ENCODE data around the gene ADPRHL1. TPM values are rescaled to one million over a fixed set of nuclear protein-coding genes. Genes with fewer than 3 reads are reported as not detected.
A peak's percentile ranks its signal among the peaks of the same experiment; 100 is the strongest.

The ADPRHL1 gene
- total RNA-seq, 1 experiment from 2014 or later: 10.8 TPM

DNA sequence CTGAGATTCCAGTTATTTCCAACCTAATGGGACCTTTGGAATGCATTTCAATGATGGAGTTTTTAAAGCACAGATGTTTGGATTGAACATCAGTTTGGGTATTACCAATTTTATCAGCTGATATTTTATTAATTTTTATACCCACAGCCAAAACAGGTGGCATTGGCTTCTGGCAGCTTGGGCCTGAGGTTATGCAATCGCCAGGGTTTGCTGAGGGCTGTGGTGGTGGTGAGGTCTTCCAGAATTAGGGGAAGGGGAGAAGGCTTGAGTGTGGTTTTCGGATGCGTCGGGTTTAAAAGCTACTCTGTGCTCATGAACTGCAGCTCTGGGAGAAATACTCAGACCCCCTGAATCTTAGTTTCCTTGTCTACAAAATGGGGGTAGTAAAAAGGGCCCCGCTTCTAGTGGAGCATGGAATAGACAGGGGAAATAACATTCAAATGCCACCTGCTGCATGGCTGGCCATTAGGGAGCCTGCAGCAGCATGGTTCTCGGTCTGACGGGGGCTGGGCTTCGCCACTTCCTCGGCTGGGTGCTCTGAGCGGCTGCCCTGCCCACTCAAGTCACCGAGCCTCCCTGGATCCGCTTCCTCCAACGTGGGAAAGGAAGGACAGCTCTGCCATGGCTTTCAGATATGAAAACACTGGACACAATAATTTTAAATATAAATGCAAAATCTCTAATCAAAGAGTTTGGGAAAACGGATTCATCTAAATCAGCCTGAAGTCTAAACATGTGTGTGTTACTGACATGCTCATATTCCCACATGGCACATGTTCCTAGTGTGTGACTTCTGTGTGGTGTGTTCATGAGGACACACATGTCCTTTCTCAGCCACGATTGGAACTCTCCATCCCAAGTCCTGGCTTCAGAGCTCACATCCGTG lies 35.2 kb downstream of the ADPRHL1 start:
- DNase-seq (ENCODE audit: low read depth): no peak

DNA sequence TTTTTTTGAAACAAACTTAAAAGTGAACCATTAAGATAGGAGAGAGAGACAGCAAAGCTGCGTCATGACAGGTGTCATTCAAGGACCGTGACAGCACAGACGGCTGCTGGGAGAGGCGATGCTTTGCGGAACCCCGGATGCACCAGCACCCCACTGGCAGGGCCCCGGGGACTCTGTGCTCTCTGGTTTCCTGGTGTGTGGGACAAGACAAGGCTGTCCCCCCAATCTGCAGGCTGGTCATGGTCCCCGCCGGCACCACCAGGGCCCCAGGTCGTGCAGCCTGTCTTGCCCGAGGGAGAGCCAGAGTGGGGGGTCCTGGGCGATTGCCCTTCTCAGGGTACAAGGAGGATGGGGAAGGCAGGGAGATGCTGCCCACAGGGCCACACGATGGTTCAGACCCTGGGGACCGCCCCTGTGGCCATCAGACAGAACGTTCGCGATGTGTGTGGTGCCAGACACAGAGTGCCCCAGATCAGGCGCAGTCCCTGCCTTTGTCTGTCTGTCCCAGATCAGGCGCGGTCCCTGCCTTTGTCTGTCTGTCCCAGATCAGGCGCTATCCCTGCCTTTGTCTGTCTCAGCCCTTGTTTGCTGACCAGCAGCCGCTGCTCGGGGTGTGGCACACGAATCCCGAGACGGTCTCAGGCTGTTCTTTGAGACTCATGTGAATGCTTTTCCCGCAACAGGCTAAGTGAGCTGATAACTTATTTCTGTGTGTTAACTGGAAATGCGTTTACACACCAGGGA lies 36.1 kb downstream of the ADPRHL1 start:
- no peak for DNase-seq (ENCODE audit: low read depth)

DNA sequence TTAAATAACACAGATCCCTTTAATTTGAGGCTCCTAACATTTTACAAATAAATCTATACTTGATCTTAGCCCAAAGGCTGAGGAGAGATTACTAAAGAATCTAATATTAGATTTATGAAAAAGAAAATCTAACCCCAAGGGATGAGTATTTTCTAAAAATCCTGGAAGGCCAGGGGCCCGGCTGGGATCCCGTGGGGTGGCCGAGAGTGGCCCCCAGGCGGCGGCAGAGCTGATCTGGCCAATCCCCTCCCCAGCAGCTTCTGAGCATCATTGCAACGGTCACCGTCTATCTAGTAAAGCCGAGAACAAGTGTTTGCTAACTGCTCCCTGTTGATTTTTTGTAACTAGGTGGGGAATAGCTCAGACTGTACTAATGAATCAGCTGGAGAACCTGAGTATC lies 37.5 kb downstream of the ADPRHL1 start:
- no peak for DNase-seq (ENCODE audit: low read depth)

DNA sequence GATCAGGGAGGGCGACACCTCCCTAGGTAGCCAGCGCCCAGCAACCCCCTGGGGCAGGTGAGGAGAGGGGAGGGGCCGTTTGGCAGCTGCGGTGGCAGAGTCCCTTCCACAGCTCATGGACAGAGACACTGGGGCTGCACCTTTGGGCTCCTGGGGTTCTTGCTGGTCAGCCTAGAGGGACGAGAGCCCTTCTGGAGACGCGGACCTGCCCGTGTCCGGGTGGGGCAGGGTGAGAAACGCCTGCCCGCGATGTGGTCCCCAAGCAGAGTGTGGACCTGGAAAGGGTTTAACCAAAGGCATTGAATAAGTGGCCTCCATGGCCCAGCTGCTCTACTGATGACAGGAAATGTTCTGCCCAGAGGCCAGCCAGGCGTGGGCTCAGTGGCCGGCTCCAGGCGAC lies 38.3 kb downstream of the ADPRHL1 start:
- DNase-seq (ENCODE audit: low read depth): no peak

DNA sequence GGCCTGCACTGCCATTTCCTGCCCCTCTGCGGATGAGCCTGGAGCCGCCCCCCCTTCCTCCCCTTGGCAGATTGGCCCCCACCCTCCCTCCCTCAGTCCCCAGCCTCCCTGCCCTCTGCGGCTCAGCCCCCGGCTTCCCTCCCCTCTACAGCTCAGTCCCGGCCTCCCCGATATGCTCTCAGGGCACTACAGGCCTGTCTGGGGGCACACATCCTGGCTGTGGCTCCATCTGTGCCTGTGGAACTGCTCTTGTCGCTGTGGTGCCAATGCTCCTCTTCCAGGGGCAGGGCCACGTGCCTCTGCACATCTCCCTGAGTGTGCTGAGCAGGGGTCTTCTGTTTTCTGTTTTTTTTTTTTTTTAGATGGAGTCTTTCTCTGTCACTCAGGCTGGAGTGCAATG lies 39.0 kb downstream of the ADPRHL1 start:
- no peak for DNase-seq (ENCODE audit: low read depth)

DNA sequence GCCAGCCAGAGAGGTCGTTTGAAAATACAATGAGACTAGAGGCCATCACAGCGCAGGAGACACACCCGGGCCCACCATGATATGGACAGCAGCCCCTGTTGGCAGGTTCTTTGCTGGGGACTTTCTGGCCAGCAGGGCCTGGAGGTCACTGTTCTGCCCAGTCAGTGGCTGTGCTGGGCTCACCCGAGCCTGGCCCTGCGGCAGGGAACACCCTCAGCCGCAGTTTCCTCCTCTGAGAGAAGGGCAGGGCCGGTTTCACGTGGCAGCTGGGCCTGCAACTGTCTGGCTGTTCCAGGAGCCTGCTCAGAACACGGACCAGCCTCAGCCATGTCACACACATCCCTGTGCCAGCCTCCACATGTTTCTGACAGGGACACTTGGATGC lies 39.4 kb downstream of the ADPRHL1 start:
- peak; percentile 71 for DNase-seq (ENCODE audit: low read depth)

DNA sequence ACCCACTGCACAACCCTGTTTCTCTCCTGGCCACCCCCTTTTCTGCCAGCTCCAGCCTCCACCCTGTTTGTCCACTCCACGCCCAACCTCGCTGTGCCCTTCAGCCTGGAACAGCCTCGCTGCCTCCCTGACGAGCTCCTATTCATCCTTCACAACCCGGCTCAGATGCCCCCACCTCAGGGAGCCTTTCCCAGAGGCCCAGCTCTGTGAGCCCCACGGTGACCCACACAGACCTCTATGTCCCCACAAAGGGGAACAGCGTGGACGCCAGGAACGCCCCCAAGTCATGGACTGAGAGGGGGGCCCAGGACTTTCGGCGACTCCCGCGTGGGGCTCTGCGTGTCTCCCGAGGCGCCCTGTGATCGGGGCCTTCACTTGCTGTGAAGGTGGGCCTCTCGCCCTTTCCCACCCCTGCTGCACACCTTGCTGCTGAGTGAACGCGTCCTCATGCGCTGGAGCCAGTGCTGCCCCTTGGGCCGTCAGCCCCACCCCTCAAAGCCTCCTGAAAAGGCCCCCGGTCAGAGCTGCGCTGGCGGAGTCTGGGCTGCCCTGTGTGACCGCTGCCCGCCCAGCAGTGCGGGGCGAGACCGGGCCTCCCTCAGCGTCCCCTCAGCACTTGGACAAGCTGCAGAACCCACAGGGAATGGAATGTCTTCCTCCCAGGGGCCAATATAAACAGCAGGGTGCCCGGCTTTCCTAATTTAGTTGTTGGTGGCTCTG lies 40.0 kb downstream of the ADPRHL1 start:
- no peak for DNase-seq (ENCODE audit: low read depth)

DNA sequence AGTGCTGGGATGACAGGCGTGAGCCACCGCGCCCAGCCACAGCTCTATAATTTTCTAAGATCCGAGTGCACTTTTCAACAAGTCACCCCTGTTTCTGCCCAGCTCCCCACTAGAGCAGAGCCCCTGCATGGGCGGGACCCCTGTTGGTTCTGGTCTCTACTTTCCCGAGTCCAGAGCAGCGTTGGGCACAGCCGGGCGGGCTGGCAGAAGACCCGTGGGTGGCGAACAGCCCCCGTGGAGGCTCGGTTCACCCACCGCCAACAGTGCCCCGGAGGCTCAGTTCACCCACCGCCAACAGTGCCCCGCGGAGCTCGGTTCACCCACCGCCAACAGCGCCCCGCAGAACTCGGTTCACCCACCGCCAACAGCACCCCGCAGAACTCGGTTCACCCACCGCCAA lies 40.8 kb downstream of the ADPRHL1 start:
- no peak for DNase-seq (ENCODE audit: low read depth)

DNA sequence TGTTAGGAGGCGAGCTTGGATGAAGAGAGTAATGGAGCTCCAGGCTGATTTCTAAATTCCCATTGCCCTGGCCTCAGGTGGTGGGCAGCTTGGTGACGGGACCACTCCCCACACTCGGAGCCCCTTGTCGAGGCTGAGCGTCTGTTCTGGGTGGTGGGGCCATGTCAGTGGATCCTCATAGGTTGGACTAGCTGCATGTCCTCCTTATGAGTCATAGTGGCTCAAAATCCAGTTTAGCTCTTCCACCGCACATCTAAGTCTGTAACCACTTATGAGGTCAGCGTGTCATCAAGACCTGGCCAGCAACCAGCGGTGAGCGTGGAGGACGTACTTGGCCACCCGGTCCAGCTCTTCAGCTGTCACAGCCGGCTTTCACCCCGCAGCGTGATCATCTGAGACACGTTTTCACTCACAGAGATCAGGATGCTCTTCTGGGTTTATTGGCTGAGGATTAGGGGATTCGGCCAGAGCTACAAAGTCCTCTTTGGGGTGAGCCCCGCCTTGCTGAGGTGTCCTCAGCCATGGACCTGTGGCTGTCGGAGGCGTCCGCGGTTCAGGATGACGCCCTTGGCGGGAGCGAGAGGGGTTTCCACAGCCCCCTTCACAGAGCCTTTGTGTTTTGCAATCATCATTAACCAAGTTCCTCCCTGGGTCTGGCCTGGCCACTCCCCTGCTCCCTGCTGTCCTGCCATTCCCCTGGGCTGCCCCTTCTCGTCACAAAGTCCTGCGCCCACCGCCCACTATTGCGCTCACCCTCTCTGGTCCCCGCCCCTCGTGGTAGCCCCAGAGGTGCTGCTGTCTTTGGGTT lies 41.9 kb downstream of the ADPRHL1 start:
- DNase-seq (ENCODE audit: low read depth): peak; percentile 99

DNA sequence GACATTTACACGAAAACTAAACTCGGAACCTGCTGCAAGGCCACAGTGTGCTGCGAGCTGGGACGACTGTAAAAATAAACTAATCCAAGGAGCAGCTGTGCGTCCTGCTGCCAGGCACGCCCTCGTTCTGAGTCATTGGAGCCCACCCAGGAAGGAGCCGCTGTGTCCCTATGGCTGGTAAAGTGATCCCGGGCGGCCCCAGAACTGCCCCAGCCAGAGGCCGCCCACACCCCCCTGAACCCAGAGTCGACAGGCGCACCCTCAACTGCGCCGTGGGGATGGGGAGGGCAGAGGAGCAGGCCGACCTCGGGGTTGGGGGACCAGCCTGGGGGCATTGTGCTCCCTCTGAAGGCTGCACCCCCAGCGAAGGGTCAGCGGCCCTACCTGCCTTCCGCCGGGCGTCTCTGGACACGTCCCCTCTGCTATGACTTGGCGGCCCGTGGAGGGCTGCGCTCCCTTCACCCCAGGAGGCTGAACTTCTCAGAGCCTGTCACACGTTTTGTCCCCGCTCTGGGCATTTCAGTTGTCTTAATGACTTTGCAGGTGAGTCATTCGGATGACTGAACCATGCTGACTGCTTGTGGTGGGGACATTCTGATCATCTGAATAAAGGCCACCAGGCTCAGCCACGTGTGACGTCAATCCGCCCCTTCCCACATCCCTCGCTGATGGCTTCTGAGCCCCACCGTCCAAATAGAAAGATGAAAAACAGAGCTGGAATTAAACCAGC lies 42.7 kb downstream of the ADPRHL1 start:
- DNase-seq (ENCODE audit: low read depth): peak; percentile 96

DNA sequence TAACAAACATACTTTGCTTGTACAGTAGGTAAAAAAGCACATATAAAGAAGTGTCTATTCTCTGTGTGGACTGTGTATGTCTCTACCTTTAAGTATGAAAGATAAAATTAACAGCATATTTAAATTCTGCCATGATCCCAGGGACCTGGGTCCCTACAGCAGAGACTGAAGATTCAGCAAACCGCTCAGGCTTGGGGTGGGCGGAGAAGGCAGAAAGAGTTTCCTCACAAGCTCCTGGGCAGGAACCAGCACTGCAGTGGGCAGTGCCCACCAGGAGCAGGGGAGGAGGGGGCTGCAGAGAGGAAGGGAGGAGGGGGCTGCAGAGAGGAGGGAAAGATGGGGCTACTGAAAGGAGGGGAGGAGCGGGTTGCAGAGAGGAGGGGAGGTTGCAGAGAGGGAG lies 44.7 kb downstream of the ADPRHL1 start:
- DNase-seq (ENCODE audit: low read depth): no peak

DNA sequence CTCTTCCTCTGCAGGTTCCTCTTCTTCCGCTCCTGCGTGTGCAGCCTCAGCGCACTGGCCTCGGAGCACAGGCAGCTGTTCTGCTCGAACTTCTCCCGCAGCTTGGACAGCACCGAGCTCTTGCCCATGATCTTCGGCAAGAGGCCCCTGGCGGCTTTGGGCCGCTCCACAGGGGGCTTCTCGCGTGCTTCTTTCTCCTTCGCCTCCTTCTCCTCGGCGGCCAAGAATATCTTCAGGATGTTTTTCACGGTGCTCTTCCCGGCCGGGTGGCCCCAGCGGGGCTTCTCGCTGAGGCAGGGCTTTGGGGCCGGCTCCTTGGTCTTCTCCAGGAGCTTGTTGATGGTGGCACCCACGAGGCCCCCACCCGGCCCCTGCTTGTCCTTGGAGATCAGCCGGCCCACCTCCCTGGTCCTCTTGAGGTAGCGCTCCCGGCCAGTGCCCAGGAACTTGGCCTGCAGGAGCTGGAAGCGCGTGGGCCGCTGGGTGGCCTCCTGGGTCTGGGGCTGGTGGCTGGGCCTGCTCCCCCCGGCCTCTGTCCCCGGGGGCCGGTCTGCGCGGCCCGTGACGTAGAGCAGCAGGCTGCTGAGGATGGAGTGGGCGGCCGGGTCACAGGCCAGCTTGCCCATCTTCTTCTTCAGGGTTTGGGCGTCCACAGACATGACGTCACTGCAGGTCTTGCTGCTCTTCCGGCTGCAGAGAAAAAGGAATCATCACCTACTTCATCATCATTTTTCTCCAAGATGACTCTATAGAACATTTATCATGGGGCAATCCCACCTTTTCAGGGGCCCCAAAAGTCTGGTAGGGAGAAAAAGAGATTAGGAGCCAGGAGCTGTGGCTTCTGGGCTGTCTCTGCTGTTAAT lies 45.5 kb downstream of the ADPRHL1 start:
- no peak for DNase-seq (ENCODE audit: low read depth)

DNA sequence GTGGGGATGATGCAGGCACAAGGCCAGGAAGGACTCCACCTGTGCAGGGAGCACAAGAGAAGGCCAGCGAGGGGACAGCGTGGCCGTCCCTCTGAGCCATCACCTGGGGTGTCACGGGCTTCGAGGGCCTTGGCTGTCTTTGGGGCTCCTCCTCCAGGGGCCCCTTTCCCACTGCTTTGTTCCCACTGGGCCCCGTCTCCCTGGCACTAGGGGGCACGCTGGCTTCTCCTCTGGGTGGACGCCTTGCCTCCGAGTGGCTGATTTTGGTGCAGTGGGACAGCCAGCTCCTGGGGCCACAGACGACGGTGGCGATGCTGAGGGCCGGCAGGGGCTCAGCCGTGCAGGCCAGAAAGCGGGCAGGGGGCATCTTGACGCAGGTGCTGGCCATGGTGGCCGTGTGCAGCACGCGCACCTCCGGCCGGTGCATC lies 46.2 kb downstream of the ADPRHL1 start:
- DNase-seq (ENCODE audit: low read depth): no peak

DNA sequence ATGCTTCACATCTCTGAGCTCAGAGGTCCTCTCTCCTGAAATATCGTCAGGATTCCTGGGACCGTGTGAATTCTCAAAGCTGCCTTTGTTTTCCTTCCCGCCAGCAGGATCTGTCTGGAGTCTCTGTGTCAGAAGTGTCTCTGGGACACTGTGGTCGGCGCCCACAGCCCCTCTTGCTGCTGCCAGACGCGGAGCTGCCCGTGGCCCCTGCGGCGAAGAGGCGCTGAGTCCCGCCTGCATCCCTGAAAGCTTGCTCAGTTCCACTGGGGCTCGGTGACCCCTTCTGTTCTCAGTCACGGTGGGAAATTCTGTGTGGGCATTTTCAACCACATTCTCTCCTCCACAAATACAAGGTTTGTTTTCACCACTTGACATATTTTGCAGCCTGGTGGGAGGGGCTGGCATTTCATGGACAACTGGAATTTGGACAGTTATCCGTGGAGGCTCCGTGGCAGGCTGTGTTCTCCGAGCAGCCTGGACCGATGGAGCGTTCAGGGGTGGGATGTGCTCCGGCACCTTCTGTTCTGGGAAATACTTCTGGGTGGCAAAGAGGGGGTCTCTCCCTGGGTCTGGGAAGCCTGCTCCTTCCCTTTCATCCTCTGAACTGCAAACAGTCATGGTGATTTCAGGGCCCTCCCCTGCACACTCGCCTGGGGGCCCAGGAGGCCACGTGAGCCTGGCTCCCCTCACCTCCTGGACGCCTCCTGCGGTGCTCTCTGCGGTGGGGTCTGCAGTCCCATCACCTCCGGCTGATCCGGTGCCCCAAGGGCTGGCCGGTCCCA lies 46.8 kb downstream of the ADPRHL1 start:
- DNase-seq (ENCODE audit: low read depth): no peak

DNA sequence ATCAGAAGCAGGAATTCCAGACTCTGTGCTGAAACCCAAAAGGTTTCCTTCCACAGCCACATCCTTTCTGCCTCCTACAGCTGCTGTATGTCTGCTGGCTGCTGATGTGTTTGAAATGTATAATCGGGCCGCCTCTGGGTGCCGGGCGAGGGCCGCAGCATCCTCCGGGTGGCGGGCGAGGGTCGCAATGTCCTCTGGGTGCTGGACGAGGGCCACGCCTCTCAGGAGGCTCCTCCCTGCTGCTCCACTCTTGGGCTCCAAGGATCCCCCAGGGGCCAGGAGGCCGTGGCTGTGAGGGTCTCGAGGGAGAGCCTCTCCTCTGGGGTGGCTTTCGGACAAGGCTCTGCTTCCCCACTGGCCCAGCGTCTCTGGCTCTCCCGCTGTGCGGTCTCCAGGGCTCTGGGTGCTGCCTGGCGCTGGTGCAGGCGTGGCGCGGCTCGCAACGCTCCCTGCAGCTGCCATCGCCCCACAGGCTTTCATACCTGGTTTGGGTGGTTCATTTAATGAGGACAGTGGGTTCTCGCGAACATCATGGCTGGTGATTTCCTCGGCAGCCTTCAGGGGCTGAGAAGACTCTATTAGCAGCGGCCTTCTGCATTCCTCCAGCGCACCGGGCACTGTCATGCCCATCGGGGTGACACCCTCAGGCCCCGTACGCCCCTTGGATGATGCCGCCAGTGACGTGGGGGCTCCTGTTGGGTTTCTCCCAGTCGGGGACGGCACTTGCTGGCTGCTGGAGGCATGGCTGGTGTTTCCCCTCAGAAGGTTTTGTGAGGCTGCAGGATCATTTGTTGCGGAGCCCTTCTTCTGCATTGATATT lies 47.6 kb downstream of the ADPRHL1 start:
- no peak for DNase-seq (ENCODE audit: low read depth)

DNA sequence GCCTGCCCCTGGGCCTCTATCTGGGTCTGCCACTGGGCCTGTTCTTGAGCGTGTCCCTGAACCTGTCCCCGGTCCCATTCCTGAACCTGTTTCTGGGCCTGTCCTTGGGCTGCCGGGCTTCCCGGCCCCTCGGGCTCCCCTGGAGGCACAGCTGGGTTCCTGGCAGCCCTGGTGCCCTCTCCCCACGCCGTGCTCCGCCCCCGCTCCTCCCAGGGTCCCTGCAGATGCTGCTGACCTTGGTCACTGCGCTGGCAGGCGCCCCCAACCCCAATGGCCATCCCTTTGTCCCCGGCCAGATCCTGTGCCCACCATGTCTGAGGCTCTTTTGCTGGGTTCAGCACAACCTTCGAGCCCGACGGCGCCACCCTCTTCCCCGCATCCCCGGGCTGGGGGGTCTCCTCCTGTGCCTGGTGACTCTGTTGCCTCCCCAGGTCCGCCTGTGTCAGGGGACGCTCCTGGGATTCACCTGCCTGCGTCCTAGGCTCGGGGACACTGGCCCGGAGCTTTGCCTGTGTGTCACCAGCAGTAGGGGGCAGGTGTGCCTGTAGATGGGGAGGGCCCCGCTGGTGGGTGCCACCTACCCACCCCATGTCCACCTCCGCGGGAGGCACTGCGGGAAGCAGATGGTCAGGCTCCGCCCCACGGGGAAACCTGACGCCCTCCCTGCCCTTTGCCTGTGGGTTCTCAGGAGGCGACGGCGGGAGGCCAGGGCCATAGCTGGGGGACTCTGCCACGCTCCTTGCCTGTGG lies 48.4 kb downstream of the ADPRHL1 start:
- DNase-seq (ENCODE audit: low read depth): no peak

DNA sequence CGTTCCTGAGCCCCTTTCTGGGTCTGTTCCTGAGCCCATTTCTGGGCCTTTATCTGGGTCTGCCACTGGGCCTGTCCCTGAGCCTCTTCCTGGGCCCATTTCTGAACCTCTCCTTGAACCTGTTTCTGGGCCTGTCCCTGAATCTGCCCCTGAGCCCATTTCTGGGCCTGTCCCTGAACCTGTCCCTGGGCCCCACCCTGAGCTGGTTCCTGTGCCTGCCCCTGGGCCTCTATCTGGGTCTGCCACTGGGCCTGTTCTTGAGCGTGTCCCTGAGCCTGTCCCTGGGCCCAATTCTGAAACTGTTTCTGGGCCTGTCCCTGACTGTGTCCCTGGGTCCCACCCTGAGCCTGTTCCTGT lies 48.9 kb downstream of the ADPRHL1 start:
- DNase-seq (ENCODE audit: low read depth): no peak

Data from LHCN-M2 (cell line).